NCI-H2029 (cell line): ENCODE results near the gene ADAMTSL5.
"Not testable (repeated sequence)": the region's sequence is repeated elsewhere in the genome, so short reads cannot be mapped to it uniquely, and the experiment has no call there.

Source experiments
- DNase-seq: peaks from one replicate; lab custom pipeline; 2025; lab: John Stamatoyannopoulos, UW

ADAMTSL5 gene

DNA sequence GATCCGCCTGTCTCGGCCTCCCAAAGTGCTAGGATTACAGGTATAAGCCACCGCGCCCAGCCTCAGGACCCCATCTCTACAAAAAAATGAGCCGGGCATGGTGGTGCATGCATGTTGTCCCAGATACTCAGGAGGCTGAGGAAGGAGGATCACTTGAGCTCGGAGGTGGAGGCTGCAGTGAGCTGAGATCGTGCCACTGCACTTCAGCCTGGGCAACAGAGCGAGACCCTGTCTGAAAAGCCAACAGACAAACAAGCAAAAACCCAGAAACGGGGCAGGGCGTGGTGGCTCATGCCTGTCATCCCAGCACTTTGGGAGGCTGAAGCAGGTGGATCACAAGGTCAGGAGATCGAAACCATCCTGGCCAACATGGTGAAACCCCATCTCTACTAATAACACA is 18.0 kb upstream of the ADAMTSL5 start:
- DNase-seq: not testable (repeated sequence)

DNA sequence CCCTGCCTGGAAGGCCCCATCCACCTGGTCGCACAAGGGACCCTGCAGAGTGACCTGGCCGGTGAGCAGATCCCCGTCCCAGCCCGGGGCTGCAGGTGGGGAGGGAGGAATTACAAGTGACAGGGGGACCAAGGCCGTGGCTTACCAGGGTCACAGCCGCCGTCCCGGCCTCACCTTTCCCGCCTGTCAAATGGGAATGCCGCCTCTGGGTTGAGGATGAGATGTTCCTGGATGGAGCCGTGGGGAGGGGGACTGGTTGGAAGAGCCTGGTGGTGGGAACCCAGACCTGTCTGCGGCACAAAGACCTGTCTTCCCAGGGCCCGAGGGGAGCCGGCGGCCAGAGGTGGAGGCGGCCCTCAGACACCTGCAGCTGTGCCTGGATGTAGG is 16.6 kb upstream of the ADAMTSL5 start:
- no peak for DNase-seq

DNA sequence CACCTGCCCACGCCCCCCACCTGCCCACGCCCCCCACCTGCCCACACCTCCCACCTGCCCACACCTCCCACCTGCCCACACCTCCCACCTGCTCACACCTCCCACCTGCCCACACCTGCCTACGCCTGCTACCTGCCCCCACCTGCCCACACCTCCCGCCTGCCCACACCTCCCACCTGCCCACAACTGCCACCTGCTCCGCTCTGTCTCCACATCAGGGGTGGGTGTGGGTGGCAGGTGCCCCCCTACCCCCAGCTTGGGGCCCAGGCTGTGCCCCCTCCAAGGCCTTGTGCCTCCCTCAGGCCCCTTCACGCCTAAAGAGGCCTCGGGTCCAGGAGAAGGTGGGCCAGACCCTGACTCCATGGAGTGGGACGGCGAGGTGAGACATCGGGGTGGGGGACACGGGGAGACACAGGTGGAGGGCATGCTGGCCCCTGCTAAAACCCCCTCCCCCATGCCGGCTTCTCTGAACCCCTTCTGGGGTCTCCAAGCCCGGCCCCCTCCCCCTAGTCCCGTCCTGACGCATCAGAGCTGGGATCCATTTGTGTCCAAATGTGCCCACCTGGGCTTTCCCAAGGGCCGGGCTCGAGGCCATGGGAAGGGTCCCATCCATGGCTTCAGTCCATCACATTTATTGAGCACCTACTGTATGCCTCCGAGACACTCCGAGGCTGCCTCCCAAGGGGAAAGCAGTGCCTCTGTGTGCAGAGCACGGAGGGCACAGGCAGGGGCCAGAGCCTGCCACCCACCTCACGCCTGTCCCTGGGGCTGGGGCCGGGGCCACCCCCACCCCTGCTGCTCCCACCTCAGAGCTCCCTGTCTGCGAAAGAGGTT is 16.0 kb upstream of the ADAMTSL5 start:
- no peak for DNase-seq

DNA sequence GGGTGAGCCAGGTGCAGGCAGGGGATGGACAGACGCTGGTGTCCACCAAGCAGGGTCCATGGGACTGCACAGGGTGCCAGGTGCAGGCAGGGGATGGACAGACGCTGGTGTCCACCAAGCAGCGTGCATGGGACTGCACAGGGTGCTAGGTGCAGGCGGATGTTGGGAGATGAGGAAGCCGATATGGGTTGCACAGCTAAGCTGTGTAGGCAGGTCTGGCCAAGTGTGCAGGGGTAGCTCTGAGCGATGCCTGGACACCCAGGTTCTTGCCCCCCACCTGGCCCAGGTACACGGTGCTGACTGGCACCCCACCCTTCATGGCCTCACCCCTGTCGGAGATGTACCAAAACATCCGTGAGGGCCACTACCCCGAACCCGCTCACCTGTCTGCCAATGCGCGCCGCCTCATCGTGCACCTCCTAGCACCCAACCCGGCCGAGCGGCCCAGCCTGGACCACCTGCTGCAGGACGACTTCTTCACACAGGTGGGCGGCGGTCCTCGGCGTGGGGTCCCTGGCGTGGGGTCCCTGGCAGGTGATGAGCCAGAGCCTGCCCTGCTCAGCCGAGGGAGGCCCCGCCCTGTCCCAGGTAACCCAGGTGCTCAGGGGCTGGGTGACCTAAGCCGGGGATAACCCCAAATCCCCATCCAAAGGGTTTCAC is 15.0 kb upstream of the ADAMTSL5 start:
- DNase-seq: no peak

DNA sequence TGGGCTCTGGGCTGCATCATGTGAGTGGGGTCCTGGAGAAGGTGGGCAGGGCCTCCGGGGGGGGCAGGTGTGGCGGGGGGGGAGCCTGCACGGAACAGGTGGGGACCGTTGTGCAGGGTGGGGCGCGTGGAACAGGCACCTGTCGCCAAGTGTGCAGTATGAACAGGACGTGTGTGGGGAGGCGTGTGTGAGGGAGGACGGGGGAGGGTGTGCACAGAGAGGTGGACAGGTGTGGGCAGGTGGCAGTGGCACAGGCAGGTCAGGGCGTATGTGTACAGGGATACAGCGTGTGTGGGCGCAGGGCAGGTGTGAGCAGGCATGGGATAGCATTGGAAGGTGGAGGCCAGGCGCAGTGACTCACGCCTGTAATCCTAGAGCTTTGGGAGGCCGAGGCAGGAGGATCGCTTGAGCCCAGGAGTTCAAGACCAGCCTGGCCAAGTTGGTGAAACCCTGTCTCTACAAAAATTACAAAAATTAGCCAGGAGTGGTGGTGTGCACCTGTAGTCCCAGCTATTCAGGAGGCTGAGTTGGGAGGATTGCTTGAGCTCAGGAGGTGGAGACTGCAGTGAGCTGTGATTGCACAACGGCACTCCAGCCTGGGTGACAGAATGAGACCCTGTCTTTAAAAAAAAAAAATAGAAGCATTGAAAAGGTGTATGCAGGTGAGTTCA is 14.3 kb upstream of the ADAMTSL5 start:
- no peak for DNase-seq

DNA sequence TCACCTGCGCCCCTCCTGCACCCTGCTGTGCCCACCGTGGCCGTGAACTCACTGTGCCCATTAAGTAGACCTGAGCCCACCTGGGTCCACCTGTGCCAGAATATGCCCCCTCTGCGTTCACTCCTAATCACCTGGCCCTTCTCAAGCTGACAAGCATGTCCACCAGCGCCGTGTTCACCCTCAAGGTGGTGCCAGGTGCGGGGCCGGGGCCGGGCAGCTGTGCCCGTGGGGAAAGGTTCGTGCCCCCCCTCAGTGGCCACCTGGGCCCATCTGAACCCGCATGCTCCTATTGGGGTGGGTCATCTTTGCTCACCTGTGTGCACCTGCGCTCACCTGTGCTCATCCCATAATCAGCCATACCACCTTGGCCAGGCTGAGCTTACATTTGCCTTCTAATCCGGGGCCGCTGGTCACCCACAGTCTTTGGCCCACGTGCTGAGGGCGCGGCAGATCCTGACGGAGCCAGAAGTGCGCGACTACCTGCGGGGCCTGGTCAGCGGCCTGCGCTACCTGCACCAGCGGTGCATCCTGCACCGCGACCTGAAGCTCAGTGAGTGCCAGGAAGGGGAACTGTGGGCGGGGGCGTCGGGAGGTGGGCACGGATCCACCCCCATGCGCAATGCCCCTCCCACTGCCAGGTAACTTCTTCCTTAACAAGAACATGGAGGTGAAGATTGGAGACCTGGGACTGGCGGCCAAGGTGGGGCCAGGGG is 13.4 kb upstream of the ADAMTSL5 start:
- no peak for DNase-seq

DNA sequence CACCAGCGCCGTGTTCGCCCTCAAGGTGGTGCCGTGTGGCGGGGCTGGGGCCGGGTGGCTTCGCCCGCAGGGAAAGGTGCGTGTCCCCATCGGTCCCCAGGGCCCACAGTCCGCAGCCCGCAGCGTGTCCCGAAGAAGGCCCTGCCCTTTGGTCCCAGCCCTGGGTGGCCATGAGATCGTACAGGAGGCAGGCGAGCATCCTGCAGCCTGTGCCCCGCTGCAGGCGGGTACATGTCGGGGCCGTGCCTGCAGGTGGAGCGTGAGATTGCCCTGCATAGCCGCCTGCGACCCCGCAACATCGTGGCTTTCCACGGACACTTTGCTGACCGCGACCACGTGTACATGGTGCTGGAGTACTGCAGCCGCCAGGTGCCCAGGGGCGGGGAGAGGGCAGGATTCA is 12.5 kb upstream of the ADAMTSL5 start:
- no peak for DNase-seq

DNA sequence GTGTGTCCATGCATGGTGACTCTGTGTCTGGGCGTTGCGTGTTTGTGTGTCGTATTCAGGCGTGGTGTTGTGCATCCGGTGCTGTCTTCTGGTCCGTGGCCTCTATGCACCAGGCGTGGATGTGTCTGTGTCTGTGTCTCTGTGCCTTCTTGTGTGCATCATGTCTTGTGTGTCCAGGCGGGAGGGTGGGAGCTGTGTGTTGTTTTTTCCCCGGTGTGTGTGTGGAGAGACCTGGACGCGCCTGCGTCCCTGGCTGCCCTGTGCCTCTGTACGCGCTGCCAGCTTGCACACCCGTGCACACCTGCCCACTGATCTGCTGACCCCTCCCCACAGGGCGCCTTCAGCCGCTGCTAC is 12.1 kb upstream of the ADAMTSL5 start:
- DNase-seq: no peak

DNA sequence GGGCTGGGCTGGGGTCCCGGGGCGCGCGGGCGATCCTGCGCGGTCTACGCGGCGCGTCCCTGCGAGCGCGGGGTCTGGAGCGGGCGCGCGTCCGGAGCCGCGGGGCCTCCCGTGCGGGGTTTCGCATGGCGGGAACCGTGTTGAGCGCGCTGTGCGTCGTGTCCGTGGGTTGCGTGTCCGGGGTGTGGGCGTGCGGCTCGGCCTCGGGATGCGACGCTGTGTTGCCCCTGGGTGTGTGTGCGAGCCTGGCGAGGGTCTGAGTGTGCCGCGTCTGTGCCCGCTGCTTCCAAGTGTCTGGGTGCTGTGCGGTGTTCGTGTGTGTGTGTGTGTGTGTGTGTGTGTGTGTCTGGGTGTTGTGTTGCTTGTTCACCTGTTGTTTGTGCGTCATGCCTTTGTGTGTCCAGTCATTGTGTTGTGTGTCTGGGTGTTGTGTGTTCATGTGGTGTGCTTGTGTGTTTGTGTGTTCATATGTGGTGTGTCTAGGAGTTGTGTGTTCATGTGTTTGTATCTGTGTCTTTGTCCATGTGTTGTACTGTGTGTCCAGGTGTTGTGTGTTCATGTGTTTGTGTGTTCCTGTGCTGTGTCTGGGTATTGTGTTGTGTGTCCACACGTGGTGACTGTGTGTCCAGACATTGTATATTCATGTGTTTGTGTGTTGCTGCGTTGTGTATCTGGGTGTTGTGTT is 11.6 kb upstream of the ADAMTSL5 start:
- DNase-seq: no peak

DNA sequence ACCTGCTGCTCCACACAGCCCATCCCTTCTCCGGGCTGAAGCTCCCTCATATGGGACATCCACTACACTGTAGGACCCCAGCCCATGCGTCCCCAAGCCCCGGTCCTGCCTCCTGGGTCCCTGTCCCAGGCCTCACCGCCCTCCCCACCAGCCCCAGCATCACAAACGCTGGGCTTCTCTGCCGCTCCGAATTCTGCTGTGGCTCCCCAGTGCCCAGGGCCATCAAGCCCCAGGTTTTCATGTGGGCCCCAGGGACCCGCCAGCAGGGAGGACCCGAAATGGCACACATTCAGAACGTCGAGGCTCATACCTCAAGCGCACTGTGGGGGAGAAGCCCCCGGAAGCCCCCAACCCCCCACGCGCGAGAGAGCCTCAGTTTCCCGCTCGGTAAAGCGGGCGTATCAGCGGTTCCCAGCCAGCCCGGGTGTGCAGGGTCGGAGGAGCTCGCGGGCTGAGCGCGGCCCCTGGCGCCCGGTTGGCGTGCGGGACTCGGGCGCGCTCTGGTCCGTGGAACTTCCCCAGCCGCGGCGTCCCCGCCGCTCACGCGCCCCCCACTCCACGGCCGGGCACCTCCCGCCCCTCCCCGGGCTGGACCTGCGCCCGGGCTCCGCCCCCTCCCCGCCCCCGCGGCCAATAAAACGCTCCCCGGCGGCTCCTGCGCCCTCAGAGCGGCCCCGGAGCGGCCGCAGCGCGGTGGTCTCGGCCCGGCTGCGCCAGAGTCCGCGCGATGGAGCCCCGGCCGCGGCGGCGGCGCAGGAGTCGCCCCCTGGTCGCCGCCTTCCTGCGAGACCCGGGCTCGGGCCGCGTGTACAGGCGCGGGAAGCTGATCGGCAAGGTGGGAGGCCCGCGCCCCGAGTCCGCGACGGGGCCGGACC is 10.8 kb upstream of the ADAMTSL5 start, which contains the start of gene PLK5:
Gene PLK5 (plus strand): TSS at position 666 of the 875 bp plus-strand sequence. CDS start 2,920 bp downstream, outside the sequence.
- no peak for DNase-seq

DNA sequence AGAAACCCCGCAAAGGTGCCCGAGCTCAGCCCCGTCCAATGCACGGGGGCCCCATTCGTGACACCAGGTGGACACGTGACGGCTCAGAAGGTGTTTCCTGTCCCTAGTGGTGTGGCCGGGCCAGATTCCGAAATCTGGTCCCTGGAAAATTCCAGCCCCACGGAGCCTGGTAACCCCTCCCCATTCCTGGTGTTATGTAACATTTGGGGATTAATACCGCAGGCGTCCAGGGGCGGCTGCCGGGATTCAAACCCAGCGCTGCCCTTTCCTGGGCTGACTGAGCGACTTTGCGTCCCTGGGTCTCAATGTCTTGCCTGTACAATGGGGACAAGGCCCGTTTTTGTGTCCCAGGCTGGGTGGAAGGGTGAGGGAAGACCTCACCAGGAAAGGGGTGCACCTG is 10.0 kb upstream of the ADAMTSL5 start:
- no peak for DNase-seq

DNA sequence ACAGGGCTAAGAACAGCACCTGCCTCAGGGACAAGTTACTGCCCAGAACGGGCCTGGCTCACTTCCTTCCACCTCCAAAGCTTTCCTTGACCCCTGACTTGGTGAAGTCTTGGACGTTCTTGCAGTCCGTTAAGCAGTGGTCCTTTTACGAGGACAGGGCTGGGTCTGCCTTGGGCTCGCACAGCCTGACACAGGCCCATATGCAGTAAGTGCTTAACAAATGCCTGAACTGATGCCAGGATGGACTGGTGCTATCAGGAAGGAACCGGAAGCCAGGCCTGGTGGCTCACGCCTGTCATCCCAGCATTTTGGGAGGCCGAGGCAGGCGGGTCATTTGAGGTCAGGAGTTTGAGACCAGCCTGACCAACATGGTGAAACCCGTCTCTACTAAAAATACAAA is 9.2 kb upstream of the ADAMTSL5 start:
- no peak for DNase-seq

DNA sequence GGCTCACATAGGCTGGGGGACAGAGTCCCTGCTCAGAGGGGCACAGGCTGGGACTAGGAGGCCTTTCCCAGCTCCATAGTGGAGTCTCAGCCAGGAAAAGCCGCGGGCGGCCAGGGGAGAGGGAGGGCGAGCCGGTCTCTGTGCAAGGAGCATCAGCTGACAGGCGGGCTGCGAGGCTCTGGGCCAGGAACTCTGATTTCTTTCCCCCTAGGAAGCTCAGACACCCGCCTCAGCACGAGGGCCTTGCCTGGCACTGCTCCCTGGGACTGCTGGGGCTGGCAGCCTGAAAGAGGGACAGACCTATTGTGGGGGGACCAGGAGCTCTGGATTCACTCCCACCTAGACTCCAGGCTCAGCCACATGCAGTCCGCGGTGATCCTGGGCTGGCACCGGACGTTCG is 8.8 kb upstream of the ADAMTSL5 start:
- no peak for DNase-seq

DNA sequence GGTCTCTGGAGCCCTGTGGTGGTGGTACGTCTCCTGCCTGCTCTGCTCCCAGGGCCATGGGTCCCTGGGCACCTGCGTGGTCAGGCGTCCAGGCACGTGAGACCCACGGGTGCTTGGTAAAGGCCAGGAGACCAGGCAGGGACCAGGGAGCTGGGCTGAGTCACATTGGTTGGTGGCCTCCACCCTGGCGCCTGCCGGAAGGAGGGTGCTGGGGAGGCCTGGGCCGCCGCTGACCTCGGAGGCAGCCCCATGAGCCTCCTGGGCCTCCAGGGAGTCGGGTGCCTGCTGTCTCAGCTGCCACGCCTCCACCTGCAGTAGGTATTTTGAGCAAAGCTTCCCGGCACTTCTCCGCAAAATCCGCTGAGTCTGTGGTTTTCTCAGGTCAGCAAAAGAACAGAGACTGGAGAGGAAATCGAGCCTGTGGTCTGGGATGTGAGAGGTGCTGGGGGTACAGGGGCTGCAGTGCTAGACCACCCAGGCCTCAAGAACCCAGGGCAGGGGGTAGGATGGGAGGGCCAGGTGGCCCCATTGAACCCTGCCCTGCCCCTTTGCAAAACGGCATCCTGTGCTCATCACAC is 7.5 kb upstream of the ADAMTSL5 start:
- DNase-seq: no peak

DNA sequence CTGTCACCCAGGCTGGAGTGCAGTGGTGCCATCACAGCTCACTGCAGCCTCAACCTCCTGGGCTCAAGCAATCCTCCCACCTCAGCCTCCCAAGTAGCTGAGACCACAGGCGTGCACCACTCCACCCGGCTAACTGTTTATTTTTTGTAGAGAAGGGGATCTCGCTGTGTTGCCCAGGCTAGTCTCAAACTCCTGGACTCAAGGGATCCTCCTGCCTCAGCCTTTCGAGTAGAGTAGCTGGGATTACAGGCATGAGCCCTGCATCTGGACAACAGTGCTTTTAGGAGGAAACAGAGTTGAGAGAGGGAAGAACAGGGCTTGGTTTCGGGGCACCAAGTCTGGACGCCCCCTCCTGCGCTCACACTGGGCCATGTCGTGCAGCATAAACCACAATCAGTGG is 7.0 kb upstream of the ADAMTSL5 start:
- not testable (repeated sequence) for DNase-seq

DNA sequence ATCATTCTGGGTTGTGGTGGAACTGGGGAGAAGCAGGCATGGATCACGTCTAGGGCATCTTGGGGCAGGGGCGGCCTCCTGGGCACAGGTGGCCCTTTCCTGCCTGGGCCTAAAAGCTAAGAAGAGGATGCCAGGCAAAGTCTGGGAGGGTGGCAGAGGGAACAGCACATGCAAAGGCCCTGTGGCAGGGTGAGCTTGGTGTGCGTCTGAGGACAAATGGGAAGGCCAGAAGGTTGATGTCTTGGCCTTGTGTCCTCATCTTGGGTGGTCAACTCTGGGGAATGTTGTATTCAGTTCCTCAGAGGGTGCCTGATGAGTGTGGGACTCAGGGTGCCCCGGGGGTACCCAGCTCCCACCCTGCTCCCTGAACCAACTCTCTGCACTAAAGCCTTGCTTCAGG is 5.7 kb upstream of the ADAMTSL5 start:
- DNase-seq: no peak

DNA sequence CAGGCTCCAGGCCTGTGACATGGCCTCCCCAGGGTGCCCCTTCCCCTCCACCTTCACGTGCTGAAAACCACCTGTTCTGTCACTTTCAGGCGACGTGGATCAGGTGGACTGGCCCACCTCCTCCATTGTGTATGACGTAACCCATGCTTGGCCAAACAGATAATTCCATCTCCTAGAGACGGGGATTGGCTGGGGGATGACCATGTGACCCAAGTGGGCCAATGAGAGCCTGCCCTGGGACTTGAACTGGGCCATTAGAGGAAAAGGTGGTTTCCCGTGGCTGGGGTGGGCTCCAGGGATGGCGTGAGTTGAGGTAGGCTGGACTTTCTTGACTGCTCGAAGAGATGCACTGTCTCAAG is 3.6 kb upstream of the ADAMTSL5 start:
- no peak for DNase-seq

DNA sequence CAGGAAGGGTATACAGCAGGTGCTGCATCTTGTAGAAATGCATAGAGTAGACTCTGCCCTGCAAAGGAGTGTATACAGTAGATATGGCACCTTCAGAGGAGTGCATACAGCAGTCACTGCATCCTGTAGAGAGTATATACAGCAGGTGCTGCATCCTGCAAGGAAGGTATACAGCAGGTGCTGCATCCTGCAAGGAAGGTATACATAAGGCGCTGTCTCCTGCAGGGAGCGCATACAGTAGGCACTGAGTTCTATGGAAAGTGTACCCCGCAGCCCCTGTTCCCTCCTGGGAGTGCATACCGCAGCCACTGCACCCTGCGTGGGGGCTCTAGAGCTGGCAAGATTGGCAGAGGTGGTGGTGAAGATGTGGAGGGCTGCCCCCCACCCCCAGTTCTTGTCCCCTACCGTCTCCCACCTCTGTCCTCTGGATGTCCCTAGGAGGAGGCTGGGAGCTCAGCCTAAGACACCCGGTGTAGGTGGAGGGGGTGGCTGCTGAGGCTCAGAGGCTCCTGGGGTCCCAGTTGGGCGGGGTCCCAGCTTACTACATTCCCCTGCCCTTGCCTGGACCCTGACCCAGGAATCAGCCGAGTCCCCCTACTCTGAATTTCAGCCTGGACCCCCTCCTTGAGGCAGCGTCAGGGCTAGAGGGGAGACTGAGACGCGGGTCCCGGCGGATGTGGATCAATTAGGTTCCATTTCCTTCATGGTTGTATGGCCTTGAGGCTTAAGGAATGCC is 2.3 kb upstream of the ADAMTSL5 start:
- DNase-seq: no peak

DNA sequence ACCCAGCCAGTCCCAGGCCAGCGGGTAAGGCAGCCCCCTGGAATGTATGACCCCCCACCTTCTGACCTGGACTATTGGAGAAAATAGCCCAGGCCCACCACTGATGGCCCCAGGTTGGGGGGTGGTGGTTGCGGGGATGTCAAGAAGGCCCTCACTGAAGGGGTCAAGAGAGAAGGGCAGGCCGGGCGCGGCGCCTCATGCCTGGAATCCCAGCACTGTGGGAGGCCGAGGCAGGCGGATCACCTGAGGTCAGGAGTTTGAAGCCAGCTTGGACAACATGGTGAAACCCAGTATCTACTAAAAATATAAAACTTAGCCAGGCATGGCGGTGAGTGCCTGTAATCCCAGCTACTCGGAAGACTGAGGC is 1.5 kb upstream of the ADAMTSL5 start:
- no peak for DNase-seq
